ENCODE results near the gene ZMYND12.

DNA sequence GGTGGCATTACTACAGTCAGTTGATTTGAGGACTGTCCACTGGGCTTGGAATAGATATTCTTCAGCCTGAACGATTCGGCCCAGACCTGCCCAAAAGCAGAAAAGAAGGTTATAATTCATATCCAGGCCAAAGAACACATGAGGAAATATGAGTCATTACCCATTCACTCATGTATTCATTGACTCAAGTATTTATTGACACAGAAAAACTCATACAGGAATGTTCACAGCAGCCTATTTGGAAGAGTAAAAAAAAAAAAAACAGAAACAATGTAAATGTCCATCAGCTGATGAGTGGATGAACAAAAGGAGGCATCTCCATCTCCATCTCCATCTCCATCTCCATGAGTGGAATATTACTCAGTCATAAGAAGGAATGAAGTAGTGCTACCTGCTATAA lies 15.9 kb downstream of the ZMYND12 start:
- no peak for TF ChIP-seq TAF1 (IDR thresholded peaks at IDR 0.05; ENCODE audit: borderline replicate concordance, insufficient read depth, low read length)
- TF ChIP-seq, protein P1, sequence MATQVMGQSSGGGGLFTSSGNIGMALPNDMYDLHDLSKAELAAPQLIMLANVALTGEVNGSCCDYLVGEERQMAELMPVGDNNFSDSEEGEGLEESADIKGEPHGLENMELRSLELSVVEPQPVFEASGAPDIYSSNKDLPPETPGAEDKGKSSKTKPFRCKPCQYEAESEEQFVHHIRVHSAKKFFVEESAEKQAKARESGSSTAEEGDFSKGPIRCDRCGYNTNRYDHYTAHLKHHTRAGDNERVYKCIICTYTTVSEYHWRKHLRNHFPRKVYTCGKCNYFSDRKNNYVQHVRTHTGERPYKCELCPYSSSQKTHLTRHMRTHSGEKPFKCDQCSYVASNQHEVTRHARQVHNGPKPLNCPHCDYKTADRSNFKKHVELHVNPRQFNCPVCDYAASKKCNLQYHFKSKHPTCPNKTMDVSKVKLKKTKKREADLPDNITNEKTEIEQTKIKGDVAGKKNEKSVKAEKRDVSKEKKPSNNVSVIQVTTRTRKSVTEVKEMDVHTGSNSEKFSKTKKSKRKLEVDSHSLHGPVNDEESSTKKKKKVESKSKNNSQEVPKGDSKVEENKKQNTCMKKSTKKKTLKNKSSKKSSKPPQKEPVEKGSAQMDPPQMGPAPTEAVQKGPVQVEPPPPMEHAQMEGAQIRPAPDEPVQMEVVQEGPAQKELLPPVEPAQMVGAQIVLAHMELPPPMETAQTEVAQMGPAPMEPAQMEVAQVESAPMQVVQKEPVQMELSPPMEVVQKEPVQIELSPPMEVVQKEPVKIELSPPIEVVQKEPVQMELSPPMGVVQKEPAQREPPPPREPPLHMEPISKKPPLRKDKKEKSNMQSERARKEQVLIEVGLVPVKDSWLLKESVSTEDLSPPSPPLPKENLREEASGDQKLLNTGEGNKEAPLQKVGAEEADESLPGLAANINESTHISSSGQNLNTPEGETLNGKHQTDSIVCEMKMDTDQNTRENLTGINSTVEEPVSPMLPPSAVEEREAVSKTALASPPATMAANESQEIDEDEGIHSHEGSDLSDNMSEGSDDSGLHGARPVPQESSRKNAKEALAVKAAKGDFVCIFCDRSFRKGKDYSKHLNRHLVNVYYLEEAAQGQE (IDR thresholded peaks at IDR 0.05; ENCODE audit: insufficient read depth in 1 of 2, low read depth in 2 of 2, low read length in 2 of 2), result no peak
- TF ChIP-seq POLR2AphosphoS5 (IDR thresholded peaks at IDR 0.05; ENCODE audit: low read depth, low read length), result no peak
- no peak for TF ChIP-seq SIN3A (IDR thresholded peaks at IDR 0.05; ENCODE audit: borderline replicate concordance, insufficient read depth, low read length)
